IMR-90 (cell line): ENCODE data around the gene LOX. TPM values are rescaled to one million over a fixed set of nuclear protein-coding genes. Genes with fewer than 3 reads are reported as not detected.
A peak's percentile ranks its signal among the peaks of the same experiment; 100 is the strongest.

Experiments used
- ATAC-seq: fragments of 200-7000 bp; cut with Tn5 transposase; 2 replicates; pipeline ENCODE4 v1.9.1; 2020; ENCODE audit warnings: low read depth, mild to moderate bottlenecking, moderate library complexity
- BruUV-seq: library from RNA; stranded (reverse); fragments of 400-500 nt; replicated peaks from 2 replicates; lab custom pipeline; 2021; lab: Mats Ljungman, UMichigan
- CTCF ChIA-PET: fragments of 300-600 bp; formaldehyde crosslinking; extraction: SDS; loops from one replicate; lab custom pipeline; 2021; ENCODE audit warnings: antibody characterized with exemption; lab: Yijun Ruan, JAX
- POLR2A ChIA-PET: fragments of 300-600 bp; sonication (Branson Sonifier 250); formaldehyde crosslinking; loops from one replicate; lab custom pipeline; 2022; ENCODE audit warnings: antibody characterized with exemption; ENCODE audit not compliant: unreplicated experiment; lab: Charles Lee
- DNase-seq: peaks from one replicate; pipeline ENCODE4 v3.0.0; 2013
- H2AFZ ChIP-seq: replicated peaks from 2 replicates; pipeline ENCODE3; 2013; ENCODE audit warnings: low read length, mild to moderate bottlenecking; ENCODE audit not compliant: poor library complexity
- H2AK5ac ChIP-seq: 2 replicates; pipeline ENCODE4 v1.6.1; 2013; ENCODE audit warnings: low read depth, low read length, inconsistent platforms
- H2AK9ac ChIP-seq: replicated peaks from 2 replicates; pipeline ENCODE3; 2013; ENCODE audit warnings: mild to moderate bottlenecking, low read depth, low read length, moderate library complexity; ENCODE audit not compliant: poor library complexity
- H2BK120ac ChIP-seq: 2 replicates; pipeline ENCODE4 v1.6.1; 2013; ENCODE audit warnings: low read depth, low read length, inconsistent platforms
- H2BK15ac ChIP-seq: 3 replicates; pipeline ENCODE4 v1.6.1; 2013; ENCODE audit warnings: low read depth, low read length, inconsistent platforms
- H2BK20ac ChIP-seq: 2 replicates; pipeline ENCODE4 v1.6.1; 2013; ENCODE audit warnings: low read depth, mild to moderate bottlenecking, inconsistent platforms, low read length, moderate library complexity
- H2BK5ac ChIP-seq: 2 replicates; pipeline ENCODE4 v1.6.1; 2013; ENCODE audit warnings: mild to moderate bottlenecking, low read depth, low read length, inconsistent platforms; ENCODE audit not compliant: poor library complexity, severe bottlenecking
- H3K14ac ChIP-seq: replicated peaks from 2 replicates; pipeline ENCODE4 v1.6.1; 2013; ENCODE audit warnings: low read depth, low read length, inconsistent platforms
- H3K18ac ChIP-seq: 2 replicates; pipeline ENCODE4 v1.6.1; 2013; ENCODE audit warnings: low read depth, low read length, control low read depth
- H3K23ac ChIP-seq: 2 replicates; pipeline ENCODE4 v1.6.1; 2013; ENCODE audit warnings: low read depth, low read length, inconsistent platforms
- H3K27ac ChIP-seq: 2 replicates; pipeline ENCODE4 v1.5.1; 2013; ENCODE audit warnings: mild to moderate bottlenecking, control low read depth, low read length; ENCODE audit not compliant: insufficient read depth
- H3K27me3 ChIP-seq: 2 replicates; pipeline ENCODE4 v1.6.1; 2013; ENCODE audit warnings: low read length; ENCODE audit not compliant: control insufficient read depth, insufficient read depth
- H3K36me3 ChIP-seq: 2 replicates; pipeline ENCODE4 v1.6.1; 2013; ENCODE audit warnings: low read length, mixed read lengths; ENCODE audit not compliant: control insufficient read depth, insufficient read depth
- H3K4ac ChIP-seq: 2 replicates; pipeline ENCODE4 v1.6.1; 2013; ENCODE audit warnings: low read depth, low read length, inconsistent platforms
- H3K4me1 ChIP-seq: 2 replicates; pipeline ENCODE4 v1.6.1; 2013; ENCODE audit warnings: low read length, mixed read lengths; ENCODE audit not compliant: control insufficient read depth, insufficient read depth
- H3K4me2 ChIP-seq: 2 replicates; pipeline ENCODE4 v1.6.1; 2013; ENCODE audit warnings: low read depth, mild to moderate bottlenecking, control low read depth, low read length, moderate library complexity
- H3K4me3 ChIP-seq: 2 replicates; pipeline ENCODE4 v1.5.1; 2013; ENCODE audit warnings: low read depth, mild to moderate bottlenecking, control low read depth, low read length, moderate library complexity; ENCODE audit not compliant: insufficient read depth
- H3K56ac ChIP-seq: 2 replicates; pipeline ENCODE4 v1.6.1; 2013; ENCODE audit warnings: low read length, inconsistent platforms; ENCODE audit not compliant: insufficient read depth; ENCODE audit errors: extremely low read depth
- H3K79me1 ChIP-seq, 2 experiments: 2 replicates each; pipeline ENCODE4 v1.6.1; 2013; ENCODE audit warnings: low read length in 2 of 2, inconsistent platforms in 1 of 2, low read depth in 1 of 2
- H3K9ac ChIP-seq: 2 replicates; pipeline ENCODE4 v1.6.1; 2013; ENCODE audit warnings: low read depth, low read length, control low read depth
- H3K9me1 ChIP-seq: 2 replicates; pipeline ENCODE4 v1.6.1; 2013; ENCODE audit warnings: low read length, inconsistent platforms; ENCODE audit not compliant: insufficient read depth
- H3K9me3 ChIP-seq: 2 replicates; pipeline ENCODE4 v1.6.1; 2013; ENCODE audit warnings: low read length; ENCODE audit not compliant: control insufficient read depth, insufficient read depth
- H4K20me1 ChIP-seq: 2 replicates; pipeline ENCODE4 v1.6.1; 2013; ENCODE audit warnings: low read length, inconsistent platforms; ENCODE audit not compliant: insufficient read depth
- H4K5ac ChIP-seq: 2 replicates; pipeline ENCODE4 v1.6.1; 2013; ENCODE audit warnings: mild to moderate bottlenecking, low read depth, low read length, control low read depth
- H4K8ac ChIP-seq, 2 experiments: 2 replicates each; pipeline ENCODE4 v1.6.1; 2013; ENCODE audit warnings: low read depth in 2 of 2, low read length in 2 of 2, control low read depth in 1 of 2, inconsistent platforms in 1 of 2
- H4K91ac ChIP-seq: 2 replicates; pipeline ENCODE4 v1.6.1; 2013; ENCODE audit warnings: low read depth, low read length, inconsistent platforms; ENCODE audit not compliant: insufficient read depth
- MAFK ChIP-seq: IDR thresholded peaks from 2 replicates; pipeline ENCODE4 v1.6.1; 2012; ENCODE audit warnings: low read depth, low read length, improper control_type of control experiment
- MAZ ChIP-seq: IDR thresholded peaks from 2 replicates; pipeline ENCODE4 v1.6.1; 2012; ENCODE audit warnings: low read depth, mild to moderate bottlenecking, low read length, improper control_type of control experiment, moderate library complexity, borderline replicate concordance
- MXI1 ChIP-seq: IDR thresholded peaks from 2 replicates; pipeline ENCODE4 v1.6.1; 2012; ENCODE audit warnings: low read depth, mild to moderate bottlenecking, low read length, moderate library complexity, borderline replicate concordance
- whole genome bisulfite sequencing, 2 experiments: methylation state at CpG; one replicate each; pipeline versions ENCODE4 v1.1.5 to v1.1.7; 2013; ENCODE audit warnings: missing lambda C conversion rate in 2 of 2; ENCODE audit not compliant: insufficient read length in 1 of 2; ENCODE audit errors: extremely low coverage in 2 of 2; 5-methylcytosine and 5-hydroxymethylcytosine counted together
- dilution Hi-C: fragments of 300-500 bp; cut with HindIII; formaldehyde crosslinking; loops from one replicate; pipeline ENCODE4 v1.14.3; 2018; ENCODE audit warnings: low sequenced_read_pairs; ENCODE audit not compliant: unreplicated experiment
- in situ Hi-C: fragments of 300-500 bp; cut with MboI; formaldehyde crosslinking; loops from 3 replicates; pipeline ENCODE4 v1.14.3; 2019; ENCODE audit warnings: low sequenced_read_pairs, inconsistent platforms, mixed read lengths
- intact Hi-C: fragments of 100-400 bp; cut with micrococcal nuclease; formaldehyde crosslinking; loops from 2 replicates; pipeline ENCODE4 v1.10.0; 2022
- polyA plus RNA-seq, 3 experiments: library from polyadenylated mRNA; depleted of rRNA; stranded (reverse); fragments of >200 nt; gene quantifications; 2 replicates each; pipeline ENCODE4 v1.2.3, GENCODE V29; 2012; ENCODE audit warnings: low replicate concordance in 1 of 3
- total RNA-seq: library from RNA; depleted of rRNA; stranded (reverse); fragments of >200 nt; gene quantifications from 2 replicates; pipeline ENCODE4 v1.2.3, GENCODE V29; 2012
- TF ChIP-seq, protein P1 (sequence below): conservative IDR thresholded peaks from 2 replicates; pipeline ENCODE4 v1.5.1; 2012; ENCODE audit warnings: mild to moderate bottlenecking, low read depth, low read length, improper control_type of control experiment

The LOX gene
- total and polyA plus RNA-seq, 2 of the 4 experiments (the other 2 are of a cell fraction), result 277 to 662 TPM

DNA sequence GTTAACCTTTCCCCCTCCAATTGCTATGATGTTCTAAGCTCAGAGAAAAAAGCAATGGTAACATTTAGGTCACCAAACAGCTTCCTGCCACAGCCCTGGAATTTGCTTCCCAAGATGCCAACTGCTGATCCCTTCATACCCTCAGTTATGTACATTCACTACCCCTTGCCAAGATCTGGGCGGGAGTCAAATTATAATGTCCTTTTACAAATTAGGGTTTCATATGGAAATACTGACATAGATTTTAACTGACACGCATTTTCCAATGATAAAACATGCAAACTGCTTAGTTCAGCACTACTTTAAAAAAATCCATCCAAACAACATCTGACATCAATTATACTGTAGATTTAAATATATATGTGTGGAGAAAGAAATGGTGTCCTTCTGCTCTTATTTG is 5.0 kb downstream of the LOX start:
- H3K4ac ChIP-seq, result no peak overlapping the region
- H4K8ac ChIP-seq, result no peak overlapping the region
- peaks cover 28% of the 10 kb centered on the region for H3K36me3 ChIP-seq
- H3K4me3 ChIP-seq, result peak overlapping the region; percentile 33; the same call in 1 of the 2 replicates
- H4K91ac ChIP-seq, result no peak overlapping the region
- no peak overlapping the region for H3K18ac ChIP-seq
- peaks cover 13% of the 10 kb centered on the region for H3K4me1 ChIP-seq
- H4K5ac ChIP-seq, result no peak overlapping the region
- ATAC-seq (no peak), DNase-seq (no peak)
- H2AFZ ChIP-seq, result no peak overlapping the region
- no CpG with 5 or more reads among the region's 2 CpGs for WGBS, 2 experiments
- no peak overlapping the region for H3K27ac ChIP-seq
- H3K27me3 ChIP-seq, result no peaks in the 10 kb centered on the region
- no peak overlapping the region for H2BK15ac ChIP-seq
- dilution Hi-C loops, result no loop called here
- H2BK20ac ChIP-seq, result no peak overlapping the region
- H3K4me2 ChIP-seq, result peak overlapping the region; percentile 59
- H2AK9ac ChIP-seq, result no peak overlapping the region
- peaks cover 9% of the 10 kb centered on the region for H3K9me1 ChIP-seq
- H3K9me3 ChIP-seq, result no peaks in the 10 kb centered on the region
- no peak overlapping the region for H3K56ac ChIP-seq
- intact Hi-C loops, result no loop called here
- no peak overlapping the region for H3K14ac ChIP-seq
- ChIA-PET CTCF (no interaction called here), POLR2A (no interaction called here)
- no peak overlapping the region; the same call in 1 of the 2 replicates for H3K23ac ChIP-seq
- BruUV-seq, result no TSS peak
- in situ Hi-C loops, result loop anchor here (10.0 kb wide), 1 partner anchor 98 kb away; no protein-coding TSS in a partner anchor
- peaks cover 32% of the 10 kb centered on the region; the same call in 1 of the 2 replicates for H4K20me1 ChIP-seq
- no peak overlapping the region for H2AK5ac ChIP-seq
- peaks cover 14 to 48% of the 10 kb centered on the region in 2 experiments for H3K79me1 ChIP-seq
- no peak for TF ChIP-seq MAZ
- peak; percentile 55; the same call in 1 of the 2 replicates for TF ChIP-seq MAFK
- TF ChIP-seq MXI1, result no peak
- TF ChIP-seq, protein P1, sequence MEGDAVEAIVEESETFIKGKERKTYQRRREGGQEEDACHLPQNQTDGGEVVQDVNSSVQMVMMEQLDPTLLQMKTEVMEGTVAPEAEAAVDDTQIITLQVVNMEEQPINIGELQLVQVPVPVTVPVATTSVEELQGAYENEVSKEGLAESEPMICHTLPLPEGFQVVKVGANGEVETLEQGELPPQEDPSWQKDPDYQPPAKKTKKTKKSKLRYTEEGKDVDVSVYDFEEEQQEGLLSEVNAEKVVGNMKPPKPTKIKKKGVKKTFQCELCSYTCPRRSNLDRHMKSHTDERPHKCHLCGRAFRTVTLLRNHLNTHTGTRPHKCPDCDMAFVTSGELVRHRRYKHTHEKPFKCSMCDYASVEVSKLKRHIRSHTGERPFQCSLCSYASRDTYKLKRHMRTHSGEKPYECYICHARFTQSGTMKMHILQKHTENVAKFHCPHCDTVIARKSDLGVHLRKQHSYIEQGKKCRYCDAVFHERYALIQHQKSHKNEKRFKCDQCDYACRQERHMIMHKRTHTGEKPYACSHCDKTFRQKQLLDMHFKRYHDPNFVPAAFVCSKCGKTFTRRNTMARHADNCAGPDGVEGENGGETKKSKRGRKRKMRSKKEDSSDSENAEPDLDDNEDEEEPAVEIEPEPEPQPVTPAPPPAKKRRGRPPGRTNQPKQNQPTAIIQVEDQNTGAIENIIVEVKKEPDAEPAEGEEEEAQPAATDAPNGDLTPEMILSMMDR, result no peak
- H2BK5ac ChIP-seq, result no peak overlapping the region
- H2BK120ac ChIP-seq, result no peak overlapping the region
- H3K9ac ChIP-seq, result no peak overlapping the region
